Stimulated activated CD8-positive, alpha-beta memory T cell treated with anti-CD3 and anti-CD28 coated beads, Interleukin-4, amount 100 ng/mL, for 48 hours (primary cell): Measurements from ENCODE around the gene CDH4.
"Not testable (repeated sequence)": the region's sequence is repeated elsewhere in the genome, so short reads cannot be mapped to it uniquely, and the experiment has no call there.

Experiments used
- DNase-seq: peaks from one replicate; pipeline ENCODE4 v3.0.0-alpha.2; 2020

The CDH4 gene

GRCh38 chr20:61840779-61841455 lies 588.9 kb downstream of the CDH4 start:
- no peak for DNase-seq

GRCh38 chr20:61841551-61841950 lies 589.5 kb downstream of the CDH4 start:
- DNase-seq = no peak

GRCh38 chr20:61841966-61842365 lies 589.9 kb downstream of the CDH4 start:
- no peak for DNase-seq

- no peak for DNase-seq
Observed at GRCh38 chr20:61844621-61845020, 592.6 kb downstream of the CDH4 start.

- no peak for DNase-seq
Observed at GRCh38 chr20:61845233-61845671, 593.2 kb downstream of the CDH4 start.

GRCh38 chr20:61846074-61846473 lies 594.0 kb downstream of the CDH4 start:
- no peak for DNase-seq

- no peak for DNase-seq
Observed at GRCh38 chr20:61846741-61847419, 594.8 kb downstream of the CDH4 start.

- no peak for DNase-seq
Observed at GRCh38 chr20:61847420-61847748, 595.3 kb downstream of the CDH4 start.

GRCh38 chr20:61847986-61848385 lies 595.9 kb downstream of the CDH4 start:
- DNase-seq = no peak

- DNase-seq = no peak
Observed at GRCh38 chr20:61848851-61849250, 596.8 kb downstream of the CDH4 start.

GRCh38 chr20:61849376-61849775 lies 597.3 kb downstream of the CDH4 start:
- no peak for DNase-seq

- DNase-seq = no peak
Observed at GRCh38 chr20:61849822-61850221, 597.8 kb downstream of the CDH4 start.

GRCh38 chr20:61850457-61850856 lies 598.4 kb downstream of the CDH4 start:
- DNase-seq = no peak

- no peak for DNase-seq
Observed at GRCh38 chr20:61850926-61851900, 599.2 kb downstream of the CDH4 start.

GRCh38 chr20:61852268-61853072 lies 600.4 kb downstream of the CDH4 start:
- no peak for DNase-seq

- DNase-seq = no peak
Observed at GRCh38 chr20:61853073-61854005, 601.3 kb downstream of the CDH4 start.

- not testable (repeated sequence) for DNase-seq
Observed at GRCh38 chr20:61854538-61854937, 602.5 kb downstream of the CDH4 start.

GRCh38 chr20:61855286-61855685 lies 603.2 kb downstream of the CDH4 start:
- DNase-seq = no peak

- DNase-seq = no peak
Observed at GRCh38 chr20:61856626-61857413, 604.8 kb downstream of the CDH4 start.

- no peak for DNase-seq
Observed at GRCh38 chr20:61857414-61857775, 605.3 kb downstream of the CDH4 start.

- DNase-seq = no peak
Observed at GRCh38 chr20:61857884-61858283, 605.8 kb downstream of the CDH4 start.
